HG02642 (cell line): ENCODE data around the gene SNRNP70.
"Not testable (repeated sequence)": the region's sequence is repeated elsewhere in the genome, so short reads cannot be mapped to it uniquely, and the experiment has no call there.

Experiments used
- ATAC-seq: cut with Tn5 transposase; IDR thresholded peaks from one replicate; pipeline ENCODE4 v1.9.1; 2021; ENCODE audit warnings: mild to moderate bottlenecking; ENCODE audit not compliant: unreplicated experiment, poor library complexity

SNRNP70 gene

DNA sequence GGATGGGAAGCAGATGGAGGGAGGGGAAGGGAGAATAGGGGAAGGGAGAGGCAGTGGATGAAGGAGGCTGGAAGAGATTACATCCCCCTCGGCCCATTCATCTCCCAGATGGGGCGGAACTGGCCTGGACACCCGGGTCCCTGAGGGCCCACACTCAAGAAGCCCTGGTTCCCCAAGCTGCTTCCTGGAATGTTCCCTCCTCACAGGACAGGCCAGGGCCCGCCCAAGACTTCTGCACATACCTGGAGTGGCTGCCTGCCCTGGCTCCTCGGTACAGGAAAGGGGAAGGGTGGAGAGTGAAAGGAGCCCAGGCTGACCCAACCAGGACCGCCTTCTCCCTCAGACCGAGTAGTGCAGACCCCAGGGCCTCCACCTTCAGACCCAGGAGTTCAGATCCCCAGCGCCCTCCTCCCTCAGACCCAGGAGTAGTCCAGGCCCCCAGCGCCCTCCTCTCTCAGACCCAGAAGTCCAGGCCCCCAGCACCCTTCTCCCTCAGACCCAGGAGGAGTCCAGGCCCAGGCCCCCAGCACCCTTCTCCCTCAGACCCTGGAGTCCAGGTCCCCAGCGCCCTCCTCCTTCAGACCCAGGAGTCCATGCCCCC, 21.1 kb upstream of the SNRNP70 start:
- no peak for ATAC-seq

- ATAC-seq = no peak
Observed at GRCh38 chr19:49064768-49065611, 20.3 kb upstream of the SNRNP70 start, which contains the start of gene NTF4. Gene NTF4 (minus strand): TSS chr19:49064818. CDS start chr19:49061997, 2,821 bp downstream.

GRCh38 chr19:49065905-49066512, 19.2 kb upstream of the SNRNP70 start:
- ATAC-seq = no peak

DNA sequence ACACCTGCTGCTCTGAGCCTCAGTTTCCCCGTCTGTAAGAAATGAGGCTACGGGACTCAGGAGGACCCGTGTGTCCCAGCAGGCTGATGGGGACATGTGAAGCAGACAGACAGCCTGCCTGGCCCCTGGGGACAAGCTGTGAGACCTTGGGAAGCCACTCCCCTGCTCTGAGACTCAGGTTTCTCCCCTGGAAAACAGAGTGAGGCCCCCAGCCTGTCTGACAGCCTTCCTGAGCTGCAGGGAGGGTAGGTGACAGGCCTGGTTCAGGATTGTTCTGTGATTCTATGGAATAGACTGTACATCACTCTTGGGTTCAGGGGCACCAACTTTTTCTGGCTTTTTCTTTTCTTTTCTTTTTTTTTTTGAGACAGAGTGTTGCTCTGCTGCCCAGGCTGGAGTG, 17.7 kb upstream of the SNRNP70 start:
- no peak for ATAC-seq

DNA sequence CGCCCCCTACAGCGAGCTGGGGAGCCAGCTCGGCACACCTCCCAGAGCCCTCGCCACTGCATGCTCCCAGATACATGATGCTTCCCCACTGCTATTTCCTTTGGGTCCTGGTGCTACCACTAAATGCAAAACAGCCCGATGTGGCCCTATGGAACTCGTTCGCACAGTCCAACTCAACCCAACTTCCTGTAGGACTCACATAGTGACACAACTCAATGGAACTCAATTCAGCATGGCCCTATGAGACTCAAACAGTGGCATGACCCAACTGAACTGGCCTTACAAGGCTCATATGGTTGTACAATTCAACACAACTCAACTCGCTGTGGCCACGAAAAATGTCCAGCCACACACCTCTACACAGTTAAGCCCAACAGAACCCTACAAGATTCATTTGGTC, 16.2 kb upstream of the SNRNP70 start:
- no peak for ATAC-seq

- no peak for ATAC-seq
Observed at GRCh38 chr19:49070416-49070815, 14.8 kb upstream of the SNRNP70 start.

GRCh38 chr19:49071860-49072547, 13.2 kb upstream of the SNRNP70 start:
- ATAC-seq = no peak

DNA sequence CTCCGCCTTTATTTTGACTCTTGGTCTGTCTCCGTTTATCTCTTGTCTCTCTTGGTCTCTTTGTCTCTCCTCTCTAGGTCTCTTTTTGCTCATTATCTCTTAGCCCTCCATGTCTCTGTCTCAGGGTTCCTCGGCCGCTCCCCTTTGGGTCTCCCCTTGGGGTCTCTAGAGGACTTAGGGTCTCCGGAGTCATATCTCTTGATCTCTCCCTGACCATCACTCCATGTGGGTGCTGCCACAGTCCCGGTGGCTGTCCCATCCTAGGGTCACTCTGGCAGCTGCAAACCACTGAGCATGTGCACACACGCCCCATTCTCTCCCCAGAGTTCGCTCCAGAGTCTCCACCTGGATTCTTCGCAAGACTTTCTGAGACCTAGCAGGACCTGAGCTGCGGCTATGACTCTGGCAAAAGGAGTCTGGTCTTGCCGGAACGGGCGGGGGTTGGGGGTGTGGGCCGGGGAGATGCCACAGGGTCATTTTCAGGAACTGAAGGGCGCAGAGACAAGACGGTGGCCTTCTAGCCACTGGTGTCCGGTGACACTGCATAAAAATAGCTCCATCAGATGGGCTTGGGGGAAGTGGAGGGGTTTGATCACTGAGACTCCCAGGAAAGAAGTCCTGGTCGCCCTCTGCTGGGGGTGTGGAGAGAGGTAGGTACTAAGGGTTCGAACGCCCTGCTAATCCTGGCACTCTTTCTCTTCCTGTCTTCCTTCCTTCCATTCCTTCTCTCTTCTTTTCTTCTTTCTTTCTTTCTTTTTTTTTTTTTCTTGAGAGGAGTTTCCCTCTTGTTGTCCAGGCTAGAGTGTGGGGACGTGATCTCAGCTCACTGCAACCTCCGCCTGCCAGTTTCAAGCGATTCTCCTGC, 11.5 kb upstream of the SNRNP70 start:
- ATAC-seq = no peak

GRCh38 chr19:49074869-49075268, 10.4 kb upstream of the SNRNP70 start:
- not testable (repeated sequence) for ATAC-seq

DNA sequence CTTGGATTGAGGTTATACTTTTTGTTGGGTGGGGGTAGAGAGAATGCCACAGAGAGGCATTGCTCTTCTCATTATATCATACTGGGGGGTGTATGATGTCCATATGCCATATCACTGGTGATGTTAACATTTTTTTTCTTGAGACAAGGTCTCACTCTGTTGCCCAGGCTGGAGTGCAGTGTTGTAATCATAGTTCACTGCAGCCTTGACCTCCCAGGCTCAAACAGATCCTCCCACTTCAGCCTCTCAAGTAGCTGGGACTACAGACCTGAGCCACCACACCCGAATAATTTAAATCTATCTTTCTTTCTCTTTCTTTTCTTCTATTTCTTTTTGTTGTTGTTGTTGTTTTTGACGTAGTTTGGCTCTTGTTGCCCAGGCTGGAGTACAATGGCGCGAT, 4.9 kb upstream of the SNRNP70 start:
- no peak for ATAC-seq

DNA sequence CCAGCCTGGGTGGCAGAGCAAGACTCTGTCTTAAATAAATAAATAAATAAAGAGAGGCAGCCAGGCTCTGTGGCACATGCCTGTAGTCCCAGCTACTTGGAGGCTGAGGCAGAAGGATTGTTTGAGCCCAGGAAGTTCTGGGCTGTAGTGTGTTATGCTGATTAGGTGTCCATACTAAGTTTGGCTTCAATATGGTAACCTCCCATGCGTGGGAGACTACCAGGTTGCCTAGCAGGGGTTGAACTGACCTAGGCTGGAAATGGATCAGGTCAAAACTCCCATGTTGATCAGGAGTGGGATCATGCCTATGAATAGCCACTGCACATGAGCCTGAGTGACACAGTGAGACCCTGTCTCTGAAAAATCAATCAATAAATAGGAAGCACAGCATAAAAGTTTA, 4.0 kb upstream of the SNRNP70 start:
- no peak for ATAC-seq

DNA sequence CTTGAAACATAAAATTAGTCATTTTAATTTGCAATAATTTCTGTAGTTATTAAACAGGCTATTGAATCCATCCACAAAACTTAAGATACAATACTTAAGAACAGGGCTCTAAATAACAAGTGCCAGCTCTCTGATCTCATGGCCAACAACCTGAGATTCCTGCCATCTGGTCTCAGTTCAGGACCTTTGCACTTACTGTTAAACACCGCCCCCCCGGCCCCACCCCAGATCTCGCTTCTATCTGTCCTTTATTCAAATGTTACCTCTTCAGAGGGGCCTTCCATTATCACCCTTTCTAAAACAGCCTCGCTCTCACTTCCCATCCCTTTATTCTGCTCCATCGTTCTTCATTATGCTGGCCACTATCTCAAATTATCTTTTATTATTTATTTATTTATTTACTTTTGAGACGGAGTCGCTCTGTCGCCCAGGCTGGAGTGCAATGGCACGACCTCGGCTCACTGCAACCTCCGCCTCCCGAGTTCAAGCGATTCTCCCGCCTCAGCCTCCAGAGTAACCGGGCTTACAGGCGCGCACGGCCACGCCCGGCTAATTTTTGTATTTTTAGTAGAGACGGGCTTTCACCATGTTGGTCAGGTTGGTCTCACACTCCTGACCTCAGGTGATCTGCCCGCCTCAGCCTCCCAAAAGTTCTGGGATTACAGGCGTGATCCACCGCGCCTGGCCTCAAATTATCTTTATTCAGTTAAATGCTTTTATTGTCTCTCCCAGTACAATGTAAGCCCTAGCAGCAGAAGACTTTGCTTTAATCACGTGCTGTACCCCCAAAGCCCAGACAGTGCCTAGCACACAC, 838 bp upstream of the SNRNP70 start:
- ATAC-seq = no peak

GRCh38 chr19:49085868-49086232, 599 bp downstream of the SNRNP70 start:
- ATAC-seq = no peak

- no peak for ATAC-seq
Observed at GRCh38 chr19:49086296-49086695, 1.0 kb downstream of the SNRNP70 start.

GRCh38 chr19:49091391-49092038, 6.3 kb downstream of the SNRNP70 start:
- no peak for ATAC-seq

DNA sequence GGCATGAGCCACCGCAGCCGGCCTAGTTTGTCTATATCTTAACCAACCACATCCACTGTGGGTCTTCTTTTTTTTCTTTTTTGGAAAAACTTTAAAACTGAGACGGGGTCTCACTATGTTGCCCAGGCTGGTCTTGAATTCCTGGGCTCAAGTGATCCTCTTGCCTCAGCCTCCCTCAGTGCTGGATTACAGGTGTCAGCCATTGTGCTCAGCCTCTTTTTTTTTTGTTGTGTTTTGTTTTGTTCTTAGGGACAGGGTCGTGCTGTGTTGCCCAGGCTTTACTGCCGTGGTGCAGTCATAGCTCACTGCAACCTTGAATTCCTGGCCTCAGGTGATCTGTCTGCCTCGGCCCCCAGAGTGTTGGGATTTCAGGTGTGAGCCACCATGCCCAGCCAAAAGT, 7.4 kb downstream of the SNRNP70 start:
- no peak for ATAC-seq

GRCh38 chr19:49094505-49095482, 9.5 kb downstream of the SNRNP70 start:
- ATAC-seq = no peak
